Dermis microvascular lymphatic vessel endothelial cell (primary cell): Measurements from ENCODE around the gene CHI3L1. TPM values are rescaled to one million over a fixed set of nuclear protein-coding genes. Genes with fewer than 3 reads are reported as not detected.

Source experiments
- DNase-seq, 2 donors: peaks; one replicate each; pipeline versions ENCODE4 v3.0.0 to v3.0.0-alpha.2; 2010; ENCODE audit warnings: low read depth in 2 of 2
- total RNA-seq: library from RNA; depleted of rRNA; stranded (reverse); fragments of >200 nt; gene quantifications from 2 replicates; pipeline ENCODE4 v1.2.1, GENCODE V29; 2014

Gene CHI3L1
- total RNA-seq, 1 donor from 2014 or later, result under 0.01 TPM

GRCh38 chr1:203136409-203137042, 50.0 kb downstream of the CHI3L1 start:
- no peak for DNase-seq

DNA sequence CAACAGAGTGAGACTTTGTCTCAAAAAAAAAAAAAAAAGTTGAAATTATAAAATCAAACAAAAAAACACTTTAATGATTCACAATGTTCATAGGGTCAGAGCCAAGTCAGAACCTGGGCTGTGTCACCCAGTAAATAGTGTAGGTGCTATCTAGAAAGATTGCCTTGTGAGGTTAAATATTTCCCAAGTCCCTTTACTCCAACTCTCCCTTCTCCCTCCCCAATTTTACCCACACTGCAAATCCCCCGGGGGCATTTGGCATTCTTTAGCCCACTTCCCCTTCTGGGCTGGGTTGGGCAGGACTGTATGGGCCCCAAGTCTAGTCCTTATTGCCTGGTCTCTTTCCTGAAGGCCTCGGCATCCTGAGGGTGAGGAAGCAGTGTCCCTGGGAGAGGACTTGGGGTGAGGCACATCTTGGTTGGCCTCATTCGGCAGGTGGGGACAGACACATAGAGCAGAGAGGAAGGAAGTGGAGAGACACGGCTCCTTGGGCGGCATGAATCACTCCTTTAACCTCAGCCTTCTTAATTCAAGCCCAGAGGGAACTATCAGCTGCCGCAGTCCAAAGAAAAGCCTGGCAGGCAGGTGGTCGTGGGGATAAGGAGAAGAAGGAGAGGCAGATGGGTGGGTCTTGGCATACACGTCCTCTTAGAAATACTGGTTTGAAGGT, 50.7 kb downstream of the CHI3L1 start:
- DNase-seq, result no peak

DNA sequence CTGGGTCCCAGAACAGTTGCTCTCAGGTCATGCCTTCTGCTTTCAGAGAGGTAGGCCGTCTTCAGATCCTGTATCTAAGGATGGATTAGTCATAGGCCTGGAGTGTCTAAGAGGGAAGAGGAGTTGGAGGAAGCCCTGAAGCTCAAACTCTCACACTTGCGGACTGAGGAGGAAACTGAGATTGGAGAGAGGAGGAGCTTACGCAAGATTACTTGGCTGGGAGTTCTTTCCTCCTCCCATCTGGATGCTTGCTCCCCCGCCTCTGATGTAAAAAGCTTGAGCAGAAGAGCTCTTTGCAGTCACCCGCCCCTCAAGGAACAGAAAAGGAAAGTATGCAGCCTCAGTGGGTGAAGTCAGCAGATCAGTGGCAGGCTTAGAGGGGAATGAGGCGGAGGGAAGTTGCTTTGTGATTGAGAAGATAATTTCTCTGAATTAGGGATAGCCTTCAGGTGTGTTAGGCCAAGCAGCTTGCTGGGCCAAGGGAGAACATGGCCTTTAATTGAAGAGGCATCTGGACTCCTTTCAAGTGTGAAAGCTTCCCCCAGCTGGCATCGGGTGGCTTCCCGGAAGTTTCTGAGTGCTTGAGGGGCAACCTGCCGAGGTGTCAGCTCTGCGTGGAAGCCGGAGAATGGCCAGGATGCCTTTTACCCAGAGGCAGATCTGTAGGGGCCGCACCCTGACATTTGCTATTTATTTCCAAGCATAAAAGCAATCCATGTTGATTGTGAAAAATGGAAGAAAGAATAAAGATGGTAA, 52.4 kb downstream of the CHI3L1 start:
- DNase-seq, result no peak

- no peak for DNase-seq
Measured at GRCh38 chr1:203131548-203132200, 54.8 kb downstream of the CHI3L1 start.

DNA sequence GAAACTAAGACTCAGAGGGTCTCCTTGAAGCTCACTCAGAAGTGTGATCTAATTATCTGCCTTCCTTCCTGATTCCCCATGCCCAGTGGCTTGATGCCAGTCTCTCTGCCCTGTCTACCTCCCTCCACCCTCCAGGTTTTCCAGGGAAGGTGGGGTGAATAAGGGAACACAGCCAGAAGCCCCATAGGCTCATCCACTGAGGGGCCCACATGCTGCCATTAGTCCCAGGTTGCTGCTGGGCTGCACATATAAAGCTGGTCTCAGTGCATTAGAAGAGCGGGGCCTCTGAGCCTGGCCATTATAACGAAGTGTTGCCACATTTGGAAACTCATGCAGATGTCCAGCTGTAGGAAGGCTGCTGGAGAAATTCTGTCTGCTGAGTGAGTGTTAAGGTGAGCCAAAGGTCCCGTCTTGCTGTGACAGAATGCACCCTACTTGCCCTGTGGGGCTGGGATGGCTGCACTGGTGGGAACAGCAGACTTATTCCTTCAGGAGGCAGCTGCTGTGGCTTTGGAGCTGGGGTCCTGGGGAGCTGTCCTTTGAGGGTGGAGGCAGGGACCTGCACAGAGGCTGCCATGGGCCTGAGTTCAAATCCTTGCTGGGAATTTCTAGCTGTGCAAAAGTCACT, 56.0 kb downstream of the CHI3L1 start:
- DNase-seq, result no peak

DNA sequence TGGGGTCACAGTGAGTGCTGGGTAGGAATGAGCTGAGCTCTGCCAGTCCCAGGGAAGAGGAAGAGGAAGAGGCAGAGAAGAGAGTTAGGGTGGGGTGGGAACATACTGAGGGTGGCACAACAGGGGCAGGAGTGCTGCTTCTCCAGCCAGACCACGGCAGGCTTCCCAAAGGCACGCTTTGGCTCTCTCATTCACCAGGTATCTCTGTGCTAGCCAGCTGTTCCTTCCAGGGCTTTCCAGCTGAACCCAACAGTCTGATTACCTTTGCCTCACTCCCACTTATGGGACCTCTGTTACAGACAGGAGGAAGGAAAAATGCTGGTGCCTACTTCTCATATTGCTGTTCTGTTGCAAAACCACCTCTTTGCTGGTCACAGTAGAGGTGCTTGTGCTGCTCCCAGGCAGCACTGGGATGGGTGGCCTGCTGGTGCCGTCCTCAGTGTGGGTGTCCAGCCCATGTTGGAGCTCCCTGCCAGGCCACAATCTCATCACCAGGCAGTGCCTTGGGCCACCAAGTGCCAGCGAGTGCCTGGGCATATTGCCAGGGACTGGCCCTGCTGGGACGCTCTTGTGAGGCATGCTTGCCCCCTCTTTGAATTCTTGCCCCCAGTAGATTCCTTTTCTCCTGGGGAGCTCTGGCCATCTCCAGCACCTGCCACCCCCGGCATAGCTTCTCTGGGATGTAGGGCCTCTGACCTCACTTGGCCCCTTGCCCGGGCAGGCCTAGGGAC, 56.8 kb downstream of the CHI3L1 start:
- DNase-seq, result no peak

Other genes starting within 250 kb of the CHI3L1 start
- 78.8 and 113 TPM in 2 replicates for gene ADIPOR1, start 228.4 kb downstream of the CHI3L1 start, total RNA-seq
- gene CYB5R1, start 219.4 kb downstream of the CHI3L1 start, total RNA-seq, result 26.6 and 38.8 TPM in 2 replicates
- 69.3 and 73.2 TPM in 2 replicates for gene TMEM183A, start 179.3 kb downstream of the CHI3L1 start, total RNA-seq
- gene PPFIA4, start 160.2 kb downstream of the CHI3L1 start, total RNA-seq, result 0.13 TPM in 2 replicates
- not detected in 2 replicates for gene MYOG, start 100.7 kb downstream of the CHI3L1 start, total RNA-seq
- not detected in 2 replicates for gene ADORA1, start 59.0 kb downstream of the CHI3L1 start, total RNA-seq
- gene MYBPH, start 10.9 kb downstream of the CHI3L1 start, total RNA-seq, result not detected in 2 replicates
- not detected in 2 replicates for gene CHIT1, start 43.0 kb upstream of the CHI3L1 start, total RNA-seq
- 22.5 and 23.5 TPM in 2 replicates for gene BTG2, start 118.8 kb upstream of the CHI3L1 start, total RNA-seq
- gene FMOD, start 164.4 kb upstream of the CHI3L1 start, total RNA-seq, result 3.6 and 63.0 TPM in 2 replicates